ENCODE measurements around the gene RPP30.

RPP30 gene

GRCh38 chr10:90888387-90888786, 16.6 kb downstream of the RPP30 start:
- no peak for TF ChIP-seq EZH2 (IDR thresholded peaks at IDR 0.05; ENCODE audit: borderline replicate concordance, low read length)
- TF ChIP-seq, protein P1, sequence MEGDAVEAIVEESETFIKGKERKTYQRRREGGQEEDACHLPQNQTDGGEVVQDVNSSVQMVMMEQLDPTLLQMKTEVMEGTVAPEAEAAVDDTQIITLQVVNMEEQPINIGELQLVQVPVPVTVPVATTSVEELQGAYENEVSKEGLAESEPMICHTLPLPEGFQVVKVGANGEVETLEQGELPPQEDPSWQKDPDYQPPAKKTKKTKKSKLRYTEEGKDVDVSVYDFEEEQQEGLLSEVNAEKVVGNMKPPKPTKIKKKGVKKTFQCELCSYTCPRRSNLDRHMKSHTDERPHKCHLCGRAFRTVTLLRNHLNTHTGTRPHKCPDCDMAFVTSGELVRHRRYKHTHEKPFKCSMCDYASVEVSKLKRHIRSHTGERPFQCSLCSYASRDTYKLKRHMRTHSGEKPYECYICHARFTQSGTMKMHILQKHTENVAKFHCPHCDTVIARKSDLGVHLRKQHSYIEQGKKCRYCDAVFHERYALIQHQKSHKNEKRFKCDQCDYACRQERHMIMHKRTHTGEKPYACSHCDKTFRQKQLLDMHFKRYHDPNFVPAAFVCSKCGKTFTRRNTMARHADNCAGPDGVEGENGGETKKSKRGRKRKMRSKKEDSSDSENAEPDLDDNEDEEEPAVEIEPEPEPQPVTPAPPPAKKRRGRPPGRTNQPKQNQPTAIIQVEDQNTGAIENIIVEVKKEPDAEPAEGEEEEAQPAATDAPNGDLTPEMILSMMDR (IDR thresholded peaks at IDR 0.05; ENCODE audit: low read length) = no peak
- H3K79me2 ChIP-seq (ENCODE audit: insufficient read depth, low read length) = no peaks in the 10 kb centered on the region
- H3K4me2 ChIP-seq (ENCODE audit: low read length) = no peak overlapping the region
- no peaks in the 10 kb centered on the region for H3K9me3 ChIP-seq (ENCODE audit: low read length)
- H3K4me1 ChIP-seq (ENCODE audit: insufficient read depth, low read length, severe bottlenecking) = no peaks in the 10 kb centered on the region
- peaks cover 40% of the 10 kb centered on the region for H3K36me3 ChIP-seq (ENCODE audit: insufficient read depth, low read length)
- H3K27me3 ChIP-seq (ENCODE audit: insufficient read depth, low read length) = no peaks in the 10 kb centered on the region
- H2AFZ ChIP-seq (ENCODE audit: low read length) = no peak overlapping the region
- H3K9me2 ChIP-seq (ENCODE audit: low read depth, low read length) = no peaks in the 10 kb centered on the region
- H3K27ac ChIP-seq (ENCODE audit: low read depth, low read length, poor library complexity, severe bottlenecking) = no peak overlapping the region
- no peaks in the 10 kb centered on the region for H3F3A ChIP-seq (ENCODE audit: insufficient read depth, low read length)
- H3K9ac ChIP-seq (ENCODE audit: low read length) = no peak overlapping the region
- no peak overlapping the region for H3K4me3 ChIP-seq (ENCODE audit: low read depth, low read length, poor library complexity, severe bottlenecking)
- no peaks in the 10 kb centered on the region for H4K20me1 ChIP-seq (ENCODE audit: insufficient read depth, low read length)

- no peaks in the 10 kb centered on the region for H3K79me2 ChIP-seq (ENCODE audit: insufficient read depth, low read length)
- no peak overlapping the region for H3K4me2 ChIP-seq (ENCODE audit: low read length)
- no peak overlapping the region for H3K27ac ChIP-seq (ENCODE audit: low read depth, low read length, poor library complexity, severe bottlenecking)
- H3K27me3 ChIP-seq (ENCODE audit: insufficient read depth, low read length) = no peaks in the 10 kb centered on the region
- no peak overlapping the region for H3K4me3 ChIP-seq (ENCODE audit: low read depth, low read length, poor library complexity, severe bottlenecking)
- no peaks in the 10 kb centered on the region for H3K9me2 ChIP-seq (ENCODE audit: low read depth, low read length)
- H3K4me1 ChIP-seq (ENCODE audit: insufficient read depth, low read length, severe bottlenecking) = no peaks in the 10 kb centered on the region
- TF ChIP-seq, protein P1 (IDR thresholded peaks at IDR 0.05; ENCODE audit: low read length) = no peak
- no peak for TF ChIP-seq EZH2 (IDR thresholded peaks at IDR 0.05; ENCODE audit: borderline replicate concordance, low read length)
- peaks cover 40% of the 10 kb centered on the region for H3K36me3 ChIP-seq (ENCODE audit: insufficient read depth, low read length)
- no peaks in the 10 kb centered on the region for H3F3A ChIP-seq (ENCODE audit: insufficient read depth, low read length)
- H2AFZ ChIP-seq (ENCODE audit: low read length) = no peak overlapping the region
- H4K20me1 ChIP-seq (ENCODE audit: insufficient read depth, low read length) = no peaks in the 10 kb centered on the region
- no peaks in the 10 kb centered on the region for H3K9me3 ChIP-seq (ENCODE audit: low read length)
- H3K9ac ChIP-seq (ENCODE audit: low read length) = no peak overlapping the region
These were observed 17.9 kb downstream of the RPP30 start for GRCh38 chr10:90889636-90890035.

- H3K4me3 ChIP-seq (ENCODE audit: low read depth, low read length, poor library complexity, severe bottlenecking) = no peak overlapping the region
- H3K9me3 ChIP-seq (ENCODE audit: low read length) = no peaks in the 10 kb centered on the region
- H3K79me2 ChIP-seq (ENCODE audit: insufficient read depth, low read length) = no peaks in the 10 kb centered on the region
- H3K27ac ChIP-seq (ENCODE audit: low read depth, low read length, poor library complexity, severe bottlenecking) = no peak overlapping the region
- no peak overlapping the region for H3K4me2 ChIP-seq (ENCODE audit: low read length)
- no peaks in the 10 kb centered on the region for H4K20me1 ChIP-seq (ENCODE audit: insufficient read depth, low read length)
- H3K9ac ChIP-seq (ENCODE audit: low read length) = no peak overlapping the region
- TF ChIP-seq, protein P1 (IDR thresholded peaks at IDR 0.05; ENCODE audit: low read length) = no peak
- TF ChIP-seq EZH2 (IDR thresholded peaks at IDR 0.05; ENCODE audit: borderline replicate concordance, low read length) = no peak
- H3K27me3 ChIP-seq (ENCODE audit: insufficient read depth, low read length) = no peaks in the 10 kb centered on the region
- no peaks in the 10 kb centered on the region for H3K4me1 ChIP-seq (ENCODE audit: insufficient read depth, low read length, severe bottlenecking)
- H3K36me3 ChIP-seq (ENCODE audit: insufficient read depth, low read length) = peaks cover 43% of the 10 kb centered on the region
- no peaks in the 10 kb centered on the region for H3F3A ChIP-seq (ENCODE audit: insufficient read depth, low read length)
- H2AFZ ChIP-seq (ENCODE audit: low read length) = no peak overlapping the region
- no peaks in the 10 kb centered on the region for H3K9me2 ChIP-seq (ENCODE audit: low read depth, low read length)
These were observed 18.6 kb downstream of the RPP30 start for GRCh38 chr10:90890347-90890746.
